HG02852 (cell line): ENCODE results near the gene FBRSL1.

Experiments
- ATAC-seq: cut with Tn5 transposase; IDR thresholded peaks from one replicate; pipeline ENCODE4 v1.9.1; 2021; ENCODE audit warnings: mild to moderate bottlenecking, moderate library complexity; ENCODE audit not compliant: unreplicated experiment

Gene FBRSL1

GRCh38 chr12:132537836-132538662, 48.1 kb downstream of the FBRSL1 start:
- no peak for ATAC-seq

GRCh38 chr12:132538663-132538990, 48.7 kb downstream of the FBRSL1 start:
- no peak for ATAC-seq

- no peak for ATAC-seq
Measured at GRCh38 chr12:132539016-132539773, 49.2 kb downstream of the FBRSL1 start.

DNA sequence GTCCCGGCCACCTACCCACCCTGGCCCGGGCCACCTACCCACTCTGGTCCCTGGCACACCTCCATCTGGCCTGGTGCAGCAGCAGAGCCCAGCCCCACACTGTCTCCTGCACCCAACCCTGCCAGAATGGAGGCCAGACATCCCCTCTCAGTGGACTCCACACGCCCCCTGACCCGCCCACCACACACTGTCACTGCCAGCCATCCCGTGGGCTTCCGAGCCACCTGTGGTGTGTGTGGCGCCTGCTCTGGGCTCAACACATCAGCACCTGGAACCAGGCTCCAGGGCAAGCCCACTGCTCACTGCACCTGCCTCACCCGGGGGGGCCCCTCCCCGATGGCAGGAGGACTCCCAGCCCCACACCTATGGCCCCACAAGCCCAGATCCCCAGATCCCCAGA, 50.5 kb downstream of the FBRSL1 start:
- ATAC-seq, result no peak

- ATAC-seq, result no peak
Measured at GRCh38 chr12:132541200-132541599, 51.2 kb downstream of the FBRSL1 start.

DNA sequence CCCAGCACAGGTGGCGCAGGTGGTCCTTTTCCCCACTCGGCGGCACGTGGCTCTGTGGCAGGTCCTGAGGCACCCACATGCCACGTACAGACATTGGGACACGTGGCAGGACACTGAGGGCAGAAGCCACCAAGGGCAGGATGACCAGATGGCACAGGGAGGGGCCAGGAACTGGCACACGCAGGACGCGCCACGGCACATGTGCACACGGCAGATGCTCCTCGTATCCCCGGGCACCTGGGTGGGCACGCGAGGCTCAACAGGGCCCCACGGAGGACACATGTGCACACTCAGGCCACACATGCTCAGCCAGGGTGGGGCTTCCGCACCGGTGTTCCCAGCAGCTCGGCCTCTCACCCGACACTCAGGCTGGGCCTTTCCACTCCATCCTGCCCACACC, 52.0 kb downstream of the FBRSL1 start:
- no peak for ATAC-seq

DNA sequence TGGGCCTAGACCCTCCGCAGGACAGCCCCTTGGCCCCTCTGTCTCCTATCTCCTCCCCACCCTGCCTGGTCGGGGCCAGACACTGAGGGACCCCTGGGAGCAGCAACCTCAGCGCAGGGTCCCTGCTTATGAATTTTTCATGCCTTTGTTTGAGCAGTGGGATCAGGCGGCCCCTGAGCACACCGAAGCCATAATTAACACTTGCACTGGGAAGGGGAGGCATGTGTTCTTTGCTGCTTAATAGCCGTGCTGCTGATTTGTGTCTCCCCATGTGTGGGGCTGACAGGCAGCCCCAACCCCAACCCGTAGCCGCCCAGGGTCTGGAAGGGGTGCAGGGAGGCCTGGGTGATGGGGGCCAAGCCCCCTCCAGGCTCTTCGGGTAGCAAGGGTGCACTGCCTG, 52.7 kb downstream of the FBRSL1 start:
- ATAC-seq, result no peak

GRCh38 chr12:132543298-132544079, 53.5 kb downstream of the FBRSL1 start:
- ATAC-seq, result no peak

DNA sequence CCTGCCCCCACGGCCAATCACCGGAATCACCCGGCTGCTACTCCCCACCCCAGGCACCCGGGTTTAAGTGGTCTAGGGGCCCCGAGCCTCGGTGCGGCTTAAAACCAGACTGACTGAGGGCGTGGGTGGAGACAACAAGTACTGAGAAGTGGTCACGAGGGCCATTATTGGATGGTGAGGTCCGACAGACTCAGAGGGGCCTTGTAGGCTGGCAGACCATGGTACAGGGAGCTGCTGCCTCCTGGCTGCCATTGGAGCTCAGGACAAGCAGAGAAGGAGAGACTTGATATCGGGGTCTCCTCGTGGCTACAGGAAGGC, 54.1 kb downstream of the FBRSL1 start:
- ATAC-seq, result no peak

DNA sequence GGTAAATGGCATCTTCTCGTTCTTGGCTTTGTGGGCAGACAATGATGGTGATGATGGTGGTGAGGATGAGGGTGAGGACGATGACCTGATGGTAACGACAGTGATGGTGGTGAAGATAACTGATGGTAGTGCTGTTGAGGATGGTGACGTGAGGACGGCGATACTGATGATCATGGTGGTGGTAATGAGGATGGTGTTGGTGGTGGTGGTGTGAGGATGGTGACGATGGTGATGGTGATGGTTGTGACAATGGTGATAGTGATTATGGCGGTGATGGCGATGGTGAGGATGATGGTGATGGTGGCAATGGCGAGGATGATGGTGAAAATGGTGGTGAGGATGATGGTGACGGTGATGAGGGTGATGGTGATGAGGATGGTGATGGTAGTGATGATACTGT, 54.5 kb downstream of the FBRSL1 start:
- no peak for ATAC-seq

GRCh38 chr12:132545164-132545953, 55.4 kb downstream of the FBRSL1 start:
- no peak for ATAC-seq

GRCh38 chr12:132545955-132546354, 56.0 kb downstream of the FBRSL1 start:
- no peak for ATAC-seq

- ATAC-seq, result no peak
Measured at GRCh38 chr12:132546647-132547046, 56.7 kb downstream of the FBRSL1 start.

DNA sequence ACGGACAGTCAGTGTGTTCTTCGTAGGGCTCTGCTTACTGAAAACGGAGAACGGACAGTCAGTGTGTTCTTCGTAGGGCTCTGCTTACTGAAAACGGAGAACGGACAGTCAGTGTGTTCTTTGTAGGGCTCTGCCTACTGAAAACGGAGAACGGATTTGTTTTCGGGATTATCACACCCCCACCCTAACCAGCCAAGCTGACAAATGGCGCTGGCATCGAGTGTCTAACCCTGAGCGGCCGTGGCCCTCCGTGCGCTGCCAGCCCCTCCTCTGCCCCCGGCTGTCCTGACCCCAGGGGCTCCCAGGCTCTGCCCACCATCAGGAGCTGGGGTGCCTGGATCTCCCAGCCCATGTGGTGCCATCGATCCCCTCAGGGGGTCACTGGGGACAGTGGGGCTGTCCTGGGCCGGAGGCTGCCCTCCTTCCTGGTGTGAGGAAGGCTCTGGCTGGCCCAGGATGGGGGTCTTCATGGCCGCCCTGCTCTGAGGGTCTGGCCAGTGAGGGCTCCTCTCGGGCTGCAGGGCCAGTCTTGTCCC, 57.3 kb downstream of the FBRSL1 start:
- ATAC-seq, result no peak

DNA sequence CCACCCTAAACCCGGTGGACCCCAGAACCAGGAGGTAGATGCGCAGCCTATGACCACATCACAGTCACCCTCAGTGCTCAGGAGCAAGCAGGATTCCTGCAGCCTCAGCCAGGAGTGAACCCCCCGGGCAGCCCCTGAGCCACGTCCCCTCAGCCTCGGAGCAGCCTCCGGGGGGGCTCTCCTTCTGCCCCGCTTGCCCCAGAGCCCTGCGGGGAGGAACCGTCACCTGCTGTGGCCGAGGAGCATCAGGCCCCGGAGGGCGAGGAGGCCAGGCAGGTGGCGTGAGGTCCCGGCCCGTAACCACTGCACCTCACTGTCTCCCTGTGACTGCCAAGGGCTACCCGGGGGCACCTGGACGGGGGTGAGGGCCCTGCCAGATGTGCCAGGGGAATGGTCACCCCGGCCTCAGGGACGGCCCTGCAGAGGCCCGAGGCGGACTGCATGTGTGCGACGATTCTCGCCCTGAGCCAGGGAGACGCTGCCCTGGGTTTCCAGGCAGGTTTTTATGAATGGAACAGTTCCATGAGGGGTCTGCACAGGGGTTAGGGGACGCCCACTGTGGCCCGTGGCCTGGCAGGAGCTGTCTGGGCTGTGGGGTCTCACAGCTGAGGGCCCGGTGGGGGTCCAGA, 58.6 kb downstream of the FBRSL1 start:
- ATAC-seq, result no peak

DNA sequence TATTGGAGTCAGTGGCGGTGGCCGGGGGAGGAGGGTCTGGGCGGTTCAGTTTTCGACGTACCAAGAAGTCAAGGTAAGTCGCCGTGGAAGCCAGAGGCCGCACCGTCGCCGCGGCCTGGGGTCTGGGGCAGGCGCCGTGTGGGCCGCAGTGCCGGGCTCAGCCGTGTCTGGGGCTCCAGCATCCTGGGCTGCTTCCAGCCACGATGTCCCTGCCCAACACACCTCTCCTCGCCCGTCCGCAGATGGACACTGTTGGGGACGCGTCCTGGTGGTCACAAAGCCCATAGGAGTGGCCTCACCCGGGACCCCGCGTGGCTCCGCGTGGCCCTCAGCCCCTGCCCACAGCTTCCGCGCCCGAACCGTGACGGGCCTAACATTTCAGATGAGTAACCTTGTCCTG, 59.1 kb downstream of the FBRSL1 start:
- no peak for ATAC-seq

- ATAC-seq, result no peak
Measured at GRCh38 chr12:132550014-132550802, 60.3 kb downstream of the FBRSL1 start.

GRCh38 chr12:132550830-132551640, 61.1 kb downstream of the FBRSL1 start:
- ATAC-seq, result no peak

GRCh38 chr12:132551641-132552031, 61.7 kb downstream of the FBRSL1 start:
- no peak for ATAC-seq
